ENCODE data around the gene MYO18A.
"Not testable (repeated sequence)": the region's sequence is repeated elsewhere in the genome, so short reads cannot be mapped to it uniquely, and the experiment has no call there.

MYO18A gene

DNA sequence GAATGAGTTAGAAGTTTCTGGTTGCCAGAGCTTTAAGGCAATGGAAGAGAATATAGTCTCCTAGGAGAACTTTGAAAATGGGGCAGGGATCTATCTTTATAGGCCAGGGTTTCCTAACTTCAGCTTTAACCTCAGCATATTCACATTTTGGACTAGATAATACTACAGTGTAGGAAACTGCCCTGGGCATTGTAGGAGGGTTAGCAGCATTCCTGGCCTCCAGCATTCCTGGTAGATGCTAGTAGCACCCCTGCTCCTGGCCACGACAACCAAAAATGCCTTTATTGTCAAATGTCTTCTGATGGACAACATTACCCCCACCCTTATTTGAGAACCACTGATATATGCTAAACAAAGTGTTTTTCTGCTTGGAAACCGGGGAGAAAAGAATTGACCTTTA lies 27.8 kb upstream of the MYO18A start:
- no peak for TF ChIP-seq ZFX (IDR thresholded peaks at IDR 0.05)
- TF ChIP-seq, protein P1, sequence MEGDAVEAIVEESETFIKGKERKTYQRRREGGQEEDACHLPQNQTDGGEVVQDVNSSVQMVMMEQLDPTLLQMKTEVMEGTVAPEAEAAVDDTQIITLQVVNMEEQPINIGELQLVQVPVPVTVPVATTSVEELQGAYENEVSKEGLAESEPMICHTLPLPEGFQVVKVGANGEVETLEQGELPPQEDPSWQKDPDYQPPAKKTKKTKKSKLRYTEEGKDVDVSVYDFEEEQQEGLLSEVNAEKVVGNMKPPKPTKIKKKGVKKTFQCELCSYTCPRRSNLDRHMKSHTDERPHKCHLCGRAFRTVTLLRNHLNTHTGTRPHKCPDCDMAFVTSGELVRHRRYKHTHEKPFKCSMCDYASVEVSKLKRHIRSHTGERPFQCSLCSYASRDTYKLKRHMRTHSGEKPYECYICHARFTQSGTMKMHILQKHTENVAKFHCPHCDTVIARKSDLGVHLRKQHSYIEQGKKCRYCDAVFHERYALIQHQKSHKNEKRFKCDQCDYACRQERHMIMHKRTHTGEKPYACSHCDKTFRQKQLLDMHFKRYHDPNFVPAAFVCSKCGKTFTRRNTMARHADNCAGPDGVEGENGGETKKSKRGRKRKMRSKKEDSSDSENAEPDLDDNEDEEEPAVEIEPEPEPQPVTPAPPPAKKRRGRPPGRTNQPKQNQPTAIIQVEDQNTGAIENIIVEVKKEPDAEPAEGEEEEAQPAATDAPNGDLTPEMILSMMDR (conservative IDR thresholded peaks at IDR 0.05), result no peak
- H3K27ac ChIP-seq, result no peak overlapping the region

DNA sequence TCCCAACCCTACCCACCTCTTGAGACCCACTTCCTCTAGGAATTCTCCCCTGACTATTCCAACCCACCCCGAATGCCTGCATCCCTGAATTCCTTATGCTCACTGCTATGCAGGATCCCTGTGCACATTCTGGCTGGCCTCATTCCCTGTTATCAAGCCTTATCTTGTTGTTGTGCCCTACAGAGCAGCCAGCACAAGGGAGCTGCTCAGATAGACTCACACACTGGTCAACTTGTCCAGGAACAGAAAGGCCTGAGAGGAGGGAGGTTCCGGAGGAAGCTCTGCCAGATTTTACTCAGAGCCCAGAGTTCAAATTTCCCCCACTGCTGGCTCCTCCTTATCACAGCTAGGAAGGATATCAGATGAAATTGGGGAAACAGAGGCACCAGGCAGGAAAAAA lies 24.8 kb upstream of the MYO18A start:
- TF ChIP-seq ZFX (IDR thresholded peaks at IDR 0.05), result no peak
- TF ChIP-seq, protein P1 (conservative IDR thresholded peaks at IDR 0.05), result no peak
- H3K27ac ChIP-seq, result no peak overlapping the region

DNA sequence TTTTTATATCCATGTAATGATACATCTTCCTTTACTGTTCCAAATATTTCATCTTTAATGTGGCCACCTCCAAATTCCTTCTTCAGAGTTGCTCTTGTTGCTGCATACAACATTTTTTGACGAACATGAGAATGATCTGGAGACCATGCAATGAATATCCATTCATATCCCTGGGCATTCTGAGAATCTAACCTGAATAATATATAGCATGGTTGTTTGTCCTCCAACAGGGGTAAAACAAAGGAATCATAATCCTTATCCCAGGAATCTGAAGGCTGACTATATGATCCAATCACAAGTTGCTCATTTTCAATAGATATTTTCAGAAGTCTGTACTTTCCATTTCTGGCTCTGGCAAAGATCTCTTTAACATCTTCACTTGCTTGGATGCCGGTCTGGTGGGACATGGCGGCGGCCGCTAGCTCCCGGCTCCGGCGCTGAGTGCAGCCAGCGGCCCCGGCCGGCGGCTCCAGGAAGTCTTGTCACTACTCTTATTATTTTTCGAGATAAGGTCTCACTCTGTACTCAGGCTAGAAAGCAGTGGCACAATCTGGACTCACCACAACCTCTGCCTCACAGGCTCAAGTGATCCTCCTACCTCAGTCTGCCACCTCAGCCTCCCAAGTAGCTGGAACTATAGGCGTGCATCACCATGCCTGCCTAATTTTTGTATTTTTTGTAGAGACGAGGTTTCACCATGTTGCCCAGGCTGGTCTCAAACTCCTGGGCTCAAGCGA lies 24.0 kb upstream of the MYO18A start:
- not testable (repeated sequence) for H3K27ac ChIP-seq

DNA sequence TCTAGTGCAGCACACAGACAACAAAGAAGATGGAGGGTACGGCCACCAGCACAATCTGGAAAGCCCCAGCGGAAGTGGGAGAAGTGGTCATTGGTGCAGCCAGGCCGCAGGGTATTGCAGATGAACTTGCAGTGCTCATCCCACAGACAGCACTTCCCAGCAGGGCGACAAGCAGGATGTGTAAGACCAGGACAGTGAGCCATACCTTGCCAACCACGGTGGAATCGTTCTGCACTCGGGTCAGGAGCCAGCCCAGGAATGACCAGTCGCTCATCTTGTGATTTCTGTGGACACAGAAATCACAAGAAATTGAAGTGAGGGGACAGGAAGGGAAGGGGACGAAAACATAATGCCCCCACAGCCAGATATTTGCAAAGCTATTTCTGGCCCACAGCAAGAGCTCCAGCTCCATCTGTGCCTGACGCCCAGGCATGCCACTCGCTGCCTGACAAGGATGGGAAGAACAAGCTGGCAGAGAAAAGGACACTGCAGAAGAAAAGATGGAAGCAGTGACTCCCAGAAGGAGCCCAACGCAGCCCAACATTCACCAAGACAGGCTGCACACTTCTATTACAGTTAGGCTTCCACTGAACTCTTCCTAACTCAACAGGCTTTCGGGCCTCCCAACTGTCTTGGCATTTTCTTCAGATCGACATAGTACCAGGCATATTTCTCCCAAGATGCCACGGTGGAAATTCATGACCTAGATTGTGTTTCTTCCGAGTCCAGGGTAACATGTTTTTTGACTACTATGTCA lies 17.5 kb upstream of the MYO18A start:
- H3K27ac ChIP-seq, result no peak overlapping the region
- TF ChIP-seq, protein P1 (conservative IDR thresholded peaks at IDR 0.05), result no peak
- TF ChIP-seq ZFX (IDR thresholded peaks at IDR 0.05), result no peak

GRCh38 chr17:29196769-29197515 lies 16.7 kb upstream of the MYO18A start:
- TF ChIP-seq, protein P1 (conservative IDR thresholded peaks at IDR 0.05), result no peak
- TF ChIP-seq ZFX (IDR thresholded peaks at IDR 0.05), result no peak
- no peak overlapping the region for H3K27ac ChIP-seq

- no peak for TF ChIP-seq ZFX (IDR thresholded peaks at IDR 0.05)
- TF ChIP-seq, protein P1 (conservative IDR thresholded peaks at IDR 0.05), result no peak
- H3K27ac ChIP-seq, result no peak overlapping the region
Measured at GRCh38 chr17:29195465-29196081, 15.4 kb upstream of the MYO18A start.

DNA sequence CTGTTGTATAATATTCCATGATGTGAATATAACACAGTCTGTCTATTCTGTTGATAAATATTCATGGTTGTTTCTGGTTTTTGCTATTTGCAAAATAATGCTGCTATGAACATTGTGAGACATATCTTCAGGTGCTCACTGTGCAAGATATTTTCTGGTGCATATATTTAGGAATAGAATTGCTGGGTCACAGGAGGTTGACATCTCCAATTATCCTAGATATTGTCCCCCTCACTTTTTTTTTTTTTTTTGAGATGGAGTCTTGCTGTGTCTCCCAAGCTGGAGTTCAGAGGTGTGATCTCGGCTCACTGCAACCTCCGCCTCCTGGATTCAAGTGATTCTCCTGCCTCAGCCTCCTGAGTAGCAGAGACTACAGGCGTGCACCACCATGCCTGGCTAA lies 14.5 kb upstream of the MYO18A start:
- no peak for TF ChIP-seq ZFX (IDR thresholded peaks at IDR 0.05)
- TF ChIP-seq, protein P1 (conservative IDR thresholded peaks at IDR 0.05), result no peak
- H3K27ac ChIP-seq, result no peak overlapping the region

All from C4-2B (cell line).